Activated CD8-positive, alpha-beta memory T cell treated with anti-CD3 and anti-CD28 coated beads for 1 hour (primary cell): Measurements from ENCODE around the gene ZNF750.
A peak's percentile ranks its signal among the peaks of the same experiment; 100 is the strongest.
"Not testable (repeated sequence)": the region's sequence is repeated elsewhere in the genome, so short reads cannot be mapped to it uniquely, and the experiment has no call there.

ENCODE experiments used
- DNase-seq, 2 donors: peaks; one replicate each; pipeline ENCODE4 v3.0.0-alpha.2; 2020; ENCODE audit warnings: low read depth in 1 of 2; ENCODE audit errors: extremely low read depth in 1 of 2

ZNF750 gene

GRCh38 chr17:82797061-82797460 lies 42.8 kb downstream of the ZNF750 start:
- no peak for DNase-seq

- no peak for DNase-seq
These were observed 44.2 kb downstream of the ZNF750 start for GRCh38 chr17:82795615-82796014.

- no peak for DNase-seq
These were observed 44.9 kb downstream of the ZNF750 start for GRCh38 chr17:82794781-82795482.

GRCh38 chr17:82793974-82794630 lies 45.7 kb downstream of the ZNF750 start:
- DNase-seq = no peak

GRCh38 chr17:82791532-82791931 lies 48.3 kb downstream of the ZNF750 start:
- DNase-seq = no peak

GRCh38 chr17:82790391-82790790 lies 49.4 kb downstream of the ZNF750 start:
- no peak for DNase-seq

GRCh38 chr17:82789806-82790205 lies 50.0 kb downstream of the ZNF750 start:
- no peak for DNase-seq

GRCh38 chr17:82789051-82789592 lies 50.7 kb downstream of the ZNF750 start:
- DNase-seq = no peak

GRCh38 chr17:82788206-82789001 lies 51.4 kb downstream of the ZNF750 start:
- DNase-seq = no peak

- DNase-seq = no peak
These were observed 52.6 kb downstream of the ZNF750 start for GRCh38 chr17:82787081-82787848.

- DNase-seq = no peak
These were observed 53.4 kb downstream of the ZNF750 start for GRCh38 chr17:82786427-82786826.

GRCh38 chr17:82785581-82785980 lies 54.2 kb downstream of the ZNF750 start:
- not testable (repeated sequence) for DNase-seq

GRCh38 chr17:82783498-82783897 lies 56.3 kb downstream of the ZNF750 start:
- DNase-seq = no peak

- no peak for DNase-seq
These were observed 57.1 kb downstream of the ZNF750 start for GRCh38 chr17:82782657-82783207.

GRCh38 chr17:82781894-82782274 lies 57.9 kb downstream of the ZNF750 start:
- DNase-seq = peak; percentile 60 to 79

- no peak for DNase-seq
These were observed 58.6 kb downstream of the ZNF750 start for GRCh38 chr17:82780971-82781893.

GRCh38 chr17:82780195-82780594 lies 59.6 kb downstream of the ZNF750 start:
- no peak for DNase-seq

GRCh38 chr17:82779541-82779940 lies 60.3 kb downstream of the ZNF750 start:
- no peak for DNase-seq
